ENCODE data around the gene CLC.

DNA sequence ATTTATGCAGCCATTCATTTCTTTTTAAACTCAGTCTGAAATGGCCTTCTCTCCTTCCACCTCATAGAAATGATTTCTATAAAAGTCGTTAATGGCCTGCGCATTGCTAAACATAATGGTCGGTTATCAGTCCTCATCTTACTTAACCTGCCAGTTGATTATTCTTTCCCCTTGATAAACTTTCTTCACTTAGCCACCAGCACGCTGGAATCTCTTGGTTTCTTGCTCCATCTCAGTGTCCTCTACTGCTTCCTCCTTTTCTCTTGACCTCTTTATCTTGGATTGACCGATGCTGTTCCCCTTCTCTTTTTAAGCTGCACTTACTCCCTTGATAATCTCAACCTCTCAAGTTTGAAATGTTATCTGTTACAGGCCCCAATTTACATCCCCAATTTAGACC, 12.2 kb upstream of the CLC start:
- no peak for TF ChIP-seq POLR2A (IDR thresholded peaks at IDR 0.05)
- TF ChIP-seq EP300 (IDR thresholded peaks at IDR 0.05): no peak
- TF ChIP-seq, protein P1, sequence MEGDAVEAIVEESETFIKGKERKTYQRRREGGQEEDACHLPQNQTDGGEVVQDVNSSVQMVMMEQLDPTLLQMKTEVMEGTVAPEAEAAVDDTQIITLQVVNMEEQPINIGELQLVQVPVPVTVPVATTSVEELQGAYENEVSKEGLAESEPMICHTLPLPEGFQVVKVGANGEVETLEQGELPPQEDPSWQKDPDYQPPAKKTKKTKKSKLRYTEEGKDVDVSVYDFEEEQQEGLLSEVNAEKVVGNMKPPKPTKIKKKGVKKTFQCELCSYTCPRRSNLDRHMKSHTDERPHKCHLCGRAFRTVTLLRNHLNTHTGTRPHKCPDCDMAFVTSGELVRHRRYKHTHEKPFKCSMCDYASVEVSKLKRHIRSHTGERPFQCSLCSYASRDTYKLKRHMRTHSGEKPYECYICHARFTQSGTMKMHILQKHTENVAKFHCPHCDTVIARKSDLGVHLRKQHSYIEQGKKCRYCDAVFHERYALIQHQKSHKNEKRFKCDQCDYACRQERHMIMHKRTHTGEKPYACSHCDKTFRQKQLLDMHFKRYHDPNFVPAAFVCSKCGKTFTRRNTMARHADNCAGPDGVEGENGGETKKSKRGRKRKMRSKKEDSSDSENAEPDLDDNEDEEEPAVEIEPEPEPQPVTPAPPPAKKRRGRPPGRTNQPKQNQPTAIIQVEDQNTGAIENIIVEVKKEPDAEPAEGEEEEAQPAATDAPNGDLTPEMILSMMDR (IDR thresholded peaks at IDR 0.05): no peak
